Naive thymus-derived CD4-positive, alpha-beta T cell (primary cell): ENCODE results near the gene BTG1. TPM values are rescaled to one million over a fixed set of nuclear protein-coding genes. Genes with fewer than 3 reads are reported as not detected.

ENCODE experiments used
- ATAC-seq: fragments of 150-1000 bp; cut with Tn5 transposase; 2 replicates; pipeline ENCODE4 v1.10.0; 2021; ENCODE audit warnings: mild to moderate bottlenecking, moderate library complexity
- CTCF ChIA-PET: fragments of 350-600 bp; sonication (Branson Sonifier 250); formaldehyde crosslinking; loops from one replicate; lab custom pipeline; 2021; ENCODE audit warnings: antibody characterized with exemption; lab: Charles Lee
- POLR2A ChIA-PET: fragments of 350-600 bp; sonication (Branson Sonifier 250); formaldehyde crosslinking; loops from one replicate; lab custom pipeline; 2021; ENCODE audit warnings: antibody characterized with exemption, inconsistent platforms; lab: Charles Lee
- DNase-seq, 9 donors: peaks; one replicate each; pipeline versions ENCODE4 v3.0.0 to v3.0.0-alpha.2; 2020 to 2022; ENCODE audit warnings: mixed read lengths in 1 of 9
- H3K27ac ChIP-seq: one replicate; pipeline ENCODE4 v1.7.0; 2013; ENCODE audit warnings: mild to moderate bottlenecking, low read depth, low read length, moderate library complexity
- H3K27me3 ChIP-seq, 2 donors: one replicate each; pipeline ENCODE4 v1.7.0; 2013; ENCODE audit warnings: low read length in 2 of 2, mild to moderate bottlenecking in 2 of 2, moderate library complexity in 2 of 2; ENCODE audit not compliant: control insufficient read depth in 2 of 2, insufficient read depth in 2 of 2
- H3K36me3 ChIP-seq, 3 experiments: 1 replicate in 2 of 3; 2 replicates in 1 of 3; pipeline ENCODE4 v1.7.0; 2013; ENCODE audit warnings: low read length in 3 of 3, mild to moderate bottlenecking in 3 of 3, moderate library complexity in 1 of 3; ENCODE audit not compliant: insufficient read depth in 3 of 3, control insufficient read depth in 2 of 3
- H3K4me1 ChIP-seq, 2 donors: one replicate each; pipeline ENCODE4 v1.7.0; 2013; ENCODE audit warnings: low read length in 2 of 2, mild to moderate bottlenecking in 2 of 2, moderate library complexity in 1 of 2; ENCODE audit not compliant: control insufficient read depth in 2 of 2, insufficient read depth in 2 of 2
- H3K4me3 ChIP-seq: 2 replicates; pipeline ENCODE4 v1.7.0; 2013; ENCODE audit warnings: mild to moderate bottlenecking, low read length
- H3K9me3 ChIP-seq, 3 experiments: 1 replicate in 2 of 3; 2 replicates in 1 of 3; pipeline ENCODE4 v1.7.0; 2013; ENCODE audit warnings: low read length in 3 of 3; ENCODE audit not compliant: control insufficient read depth in 2 of 3
- H3K27ac Mint-ChIP-seq, 9 donors: one replicate each; pipeline ENCODE4 v1.8.0; 2020 to 2022; ENCODE audit warnings: mixed read lengths in 9 of 9, mild to moderate bottlenecking in 8 of 9, moderate library complexity in 5 of 9, inconsistent platforms in 2 of 9
- H3K27me3 Mint-ChIP-seq, 5 donors: one replicate each; pipeline ENCODE4 v1.8.0; 2021 to 2022; ENCODE audit warnings: mixed read lengths in 5 of 5, mild to moderate bottlenecking in 1 of 5
- H3K36me3 Mint-ChIP-seq, 5 donors: one replicate each; pipeline ENCODE4 v1.8.0; 2020 to 2022; ENCODE audit warnings: mixed read lengths in 5 of 5, mild to moderate bottlenecking in 3 of 5, inconsistent platforms in 1 of 5
- H3K4me1 Mint-ChIP-seq, 7 donors: one replicate each; pipeline ENCODE4 v1.8.0; 2020 to 2022; ENCODE audit warnings: mixed read lengths in 7 of 7, mild to moderate bottlenecking in 3 of 7, inconsistent platforms in 1 of 7
- H3K4me3 Mint-ChIP-seq, 10 donors: one replicate each; pipeline ENCODE4 v1.8.0; 2020 to 2022; ENCODE audit warnings: mild to moderate bottlenecking in 10 of 10, mixed read lengths in 10 of 10, moderate library complexity in 6 of 10, inconsistent platforms in 2 of 10
- H3K9me3 Mint-ChIP-seq, 11 donors: one replicate each; pipeline ENCODE4 v1.8.0; 2020 to 2022; ENCODE audit warnings: mixed read lengths in 11 of 11, mild to moderate bottlenecking in 4 of 11, inconsistent platforms in 1 of 11, moderate library complexity in 1 of 11
- intact Hi-C, 2 donors: fragments of 100-400 bp; cut with micrococcal nuclease; formaldehyde crosslinking; loops; one replicate each; pipeline ENCODE4 v1.15.1; 2023
- polyA plus RNA-seq, 2 donors: library from polyadenylated mRNA; unstranded; fragments of 300-500 nt; fragmentation: Illumina TruSeq; gene quantifications; one replicate each; pipeline ENCODE4 v1.2.3, GENCODE V29; 2021
- total RNA-seq, 6 experiments: library from RNA in 5 of 6; stranded (reverse) in 5 of 6; gene quantifications; 1 replicate in 5 of 6; 2 replicates in 1 of 6; pipeline ENCODE4 v1.2.3 and lab custom pipeline; 2021 to 2026

BTG1 gene, protein sequence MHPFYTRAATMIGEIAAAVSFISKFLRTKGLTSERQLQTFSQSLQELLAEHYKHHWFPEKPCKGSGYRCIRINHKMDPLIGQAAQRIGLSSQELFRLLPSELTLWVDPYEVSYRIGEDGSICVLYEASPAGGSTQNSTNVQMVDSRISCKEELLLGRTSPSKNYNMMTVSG
- 1,000 to 10,000 TPM in 2 of 5 experiments, 100 to 1,000 TPM in 3; 188 to 1,246 (median 571) TPM for total RNA-seq
- 100 to 1,000 TPM; 479 to 649 TPM for polyA plus RNA-seq
- total RNA-seq (lab: John Stamatoyannopoulos, UW) = 1,483 reads per million, percentile 100 among the genes with 10 or more reads in this experiment

GRCh38 chr12:92145731-92146496 is at the start of gene BTG1:
Gene BTG1, minus strand, starts transcription at chr12:92145846. Its CDS starts 311 bp downstream, at chr12:92145535.
- peaks cover 0 to 17% (median 0%) of the 10 kb centered on the region in 11 donors for H3K9me3 Mint-ChIP-seq
- H3K27ac ChIP-seq = peak within 1 kb of the TSS; percentile 91
- H3K27me3 Mint-ChIP-seq = peaks cover 0 to 4% (median 0%) of the 10 kb centered on the region in 5 donors
- peaks cover 26 to 54% (median 32%) of the 10 kb centered on the region in 3 experiments for H3K36me3 ChIP-seq
- peak; percentile 90 to 100 (median 100) for DNase-seq
- intact Hi-C loops = loop anchor here (1.0 to 10.0 kb wide), 19 partner anchors 13 to 1299 kb away; partner anchors contain the start of gene UBE2N (in 1 of the 2)
- CTCF ChIA-PET = interaction anchor here (0.6 to 5.1 kb wide), 24 partner anchors 8 to 764 kb away, joined by 3 to 30 read pairs (median 4); no protein-coding TSS in a partner anchor
- ATAC-seq = peak; percentile 84
- H3K27ac Mint-ChIP-seq = peak within 1 kb of the TSS; percentile 98 to 100 (median 99)
- peak within 1 kb of the TSS; percentile 94 to 100 (median 98) for H3K4me3 Mint-ChIP-seq
- POLR2A ChIA-PET = interaction anchor here (0.6 to 10.5 kb wide), 132 partner anchors 12 to 785 kb away, joined by 3 to 377 read pairs (median 5); no protein-coding TSS in a partner anchor
- H3K4me3 ChIP-seq = peak within 1 kb of the TSS; percentile 98
- H3K4me1 Mint-ChIP-seq = peaks cover 18 to 34% (median 27%) of the 10 kb centered on the region in 7 donors
- no peaks in the 10 kb centered on the region for H3K27me3 ChIP-seq
- peaks cover 7 to 14% of the 10 kb centered on the region in 2 donors for H3K4me1 ChIP-seq
- peaks cover 32 to 64% (median 59%) of the 10 kb centered on the region in 5 donors for H3K36me3 Mint-ChIP-seq
- H3K9me3 ChIP-seq = no peaks in the 10 kb centered on the region

DNA sequence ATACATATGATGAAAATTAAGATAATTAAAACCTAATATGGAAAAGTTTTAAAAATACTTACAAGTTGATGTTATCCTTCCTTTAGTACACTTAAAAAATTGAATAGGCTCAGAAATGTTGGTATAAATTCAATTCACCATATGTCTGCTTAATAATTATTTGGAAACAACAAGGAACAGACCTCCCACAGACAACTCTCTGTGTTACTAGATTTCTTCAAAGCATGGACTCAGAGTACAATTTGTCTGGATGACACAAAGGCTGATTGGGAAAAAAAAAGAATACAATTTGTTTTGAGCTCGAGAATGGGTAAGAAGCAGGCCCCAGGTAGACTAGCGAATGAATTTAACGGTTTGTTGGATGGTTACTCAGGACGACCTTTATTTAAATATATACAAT is 48.9 kb upstream of the BTG1 start:
- H3K4me1 ChIP-seq = no peaks in the 10 kb centered on the region
- peaks cover 0 to 16% (median 6%) of the 10 kb centered on the region in 5 donors for H3K36me3 Mint-ChIP-seq
- intact Hi-C loops = no loop called here
- no peaks in the 10 kb centered on the region for H3K27me3 Mint-ChIP-seq
- H3K27me3 ChIP-seq = no peaks in the 10 kb centered on the region
- peaks cover 0 to 3% (median 0%) of the 10 kb centered on the region in 3 experiments for H3K9me3 ChIP-seq
- POLR2A ChIA-PET = interaction anchor here (0.7 to 1.0 kb wide), 3 partner anchors 10 to 50 kb away, joined by 3 to 5 read pairs (median 3); no protein-coding TSS in a partner anchor
- H3K27ac Mint-ChIP-seq = no peak overlapping the region
- H3K4me1 Mint-ChIP-seq = peaks cover 0 to 15% (median 11%) of the 10 kb centered on the region in 7 donors
- H3K27ac ChIP-seq = no peak overlapping the region
- no peak for ATAC-seq
- no peaks in the 10 kb centered on the region for H3K36me3 ChIP-seq
- no peak overlapping the region for H3K4me3 Mint-ChIP-seq
- no peak for DNase-seq
- H3K4me3 ChIP-seq = no peak overlapping the region
- CTCF ChIA-PET = no interaction called here
- H3K9me3 Mint-ChIP-seq = peaks cover 0 to 12% (median 5%) of the 10 kb centered on the region in 11 donors

- H3K4me1 ChIP-seq = no peaks in the 10 kb centered on the region
- H3K9me3 Mint-ChIP-seq = peaks cover 0 to 12% (median 5%) of the 10 kb centered on the region in 11 donors
- H3K4me1 Mint-ChIP-seq = peaks cover 0 to 20% (median 15%) of the 10 kb centered on the region in 7 donors
- H3K4me3 ChIP-seq = no peak overlapping the region
- peaks cover 0 to 16% (median 6%) of the 10 kb centered on the region in 5 donors for H3K36me3 Mint-ChIP-seq
- H3K27ac Mint-ChIP-seq = no peak overlapping the region
- no peak overlapping the region for H3K4me3 Mint-ChIP-seq
- no peak for ATAC-seq
- no peak overlapping the region for H3K27ac ChIP-seq
- no peaks in the 10 kb centered on the region for H3K27me3 ChIP-seq
- POLR2A ChIA-PET = no interaction called here
- no peaks in the 10 kb centered on the region for H3K36me3 ChIP-seq
- H3K27me3 Mint-ChIP-seq = no peaks in the 10 kb centered on the region
- no peak for DNase-seq
- intact Hi-C loops = no loop called here
- CTCF ChIA-PET = no interaction called here
- H3K9me3 ChIP-seq = peaks cover 0 to 3% (median 0%) of the 10 kb centered on the region in 3 experiments
Observed at GRCh38 chr12:92193846-92194245, 48.2 kb upstream of the BTG1 start.

DNA sequence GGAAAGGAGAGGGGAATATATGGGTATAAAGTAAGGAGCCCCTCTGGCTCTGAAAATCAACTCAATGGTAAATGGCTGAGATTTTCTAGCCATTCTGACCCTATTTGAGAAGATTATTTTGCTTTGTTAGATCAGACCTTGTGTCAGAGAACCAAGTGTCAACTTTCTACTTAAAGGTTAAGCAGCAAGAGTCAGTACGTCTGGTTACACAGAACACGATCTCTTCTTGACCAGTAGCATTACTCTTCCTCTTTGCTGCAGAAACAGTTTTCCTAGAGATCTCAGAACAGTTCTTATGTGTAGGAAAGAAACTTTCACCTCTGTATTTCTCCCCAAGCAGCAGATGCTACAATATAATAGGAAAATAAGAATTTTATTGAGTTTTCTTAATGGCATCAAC is 47.4 kb upstream of the BTG1 start:
- DNase-seq (no peak), ATAC-seq (no peak)
- Histone ChIP-seq H3K4me1 (no peaks in the 10 kb centered on the region), H3K4me3 (no peak overlapping the region), H3K27me3 (no peaks in the 10 kb centered on the region), H3K9me3 (peaks cover 0 to 3% (median 0%) of the 10 kb centered on the region in 3 experiments), H3K36me3 (no peaks in the 10 kb centered on the region), H3K27ac (no peak overlapping the region)
- POLR2A ChIA-PET = interaction anchor here (0.6 kb wide), 1 partner anchor 46 kb away, joined by 6 read pairs; no protein-coding TSS in a partner anchor
- H3K36me3 Mint-ChIP-seq = peaks cover 0 to 18% (median 6%) of the 10 kb centered on the region in 5 donors
- H3K27me3 Mint-ChIP-seq = no peaks in the 10 kb centered on the region
- H3K27ac Mint-ChIP-seq = no peak overlapping the region
- peaks cover 0 to 21% (median 19%) of the 10 kb centered on the region in 7 donors for H3K4me1 Mint-ChIP-seq
- intact Hi-C loops = no loop called here
- H3K4me3 Mint-ChIP-seq = no peak overlapping the region
- CTCF ChIA-PET = no interaction called here
- peaks cover 0 to 10% (median 5%) of the 10 kb centered on the region in 11 donors for H3K9me3 Mint-ChIP-seq

GRCh38 chr12:92192360-92192759 is 46.7 kb upstream of the BTG1 start:
- no peaks in the 10 kb centered on the region for H3K36me3 ChIP-seq
- DNase-seq = no peak
- intact Hi-C loops = no loop called here
- H3K4me3 ChIP-seq = no peak overlapping the region
- H3K27ac ChIP-seq = no peak overlapping the region
- Mint-ChIP-seq H3K36me3 (peaks cover 0 to 18% (median 6%) of the 10 kb centered on the region in 5 donors), H3K4me3 (peak overlapping the region in 1 of 10 donors; percentile 4), H3K9me3 (peaks cover 0 to 10% (median 5%) of the 10 kb centered on the region in 11 donors), H3K4me1 (peaks cover 2 to 27% (median 20%) of the 10 kb centered on the region in 7 donors), H3K27ac (no peak overlapping the region), H3K27me3 (no peaks in the 10 kb centered on the region)
- H3K4me1 ChIP-seq = no peaks in the 10 kb centered on the region
- no peak for ATAC-seq
- H3K27me3 ChIP-seq = no peaks in the 10 kb centered on the region
- H3K9me3 ChIP-seq = peaks cover 0 to 3% (median 0%) of the 10 kb centered on the region in 3 experiments
- CTCF ChIA-PET = interaction anchor here (0.6 to 0.7 kb wide), 2 partner anchors 64 to 619 kb away, joined by 3 to 6 read pairs; no protein-coding TSS in a partner anchor
- POLR2A ChIA-PET = interaction anchor here (0.6 kb wide), 1 partner anchor 168 kb away, joined by 5 read pairs; no protein-coding TSS in a partner anchor

DNA sequence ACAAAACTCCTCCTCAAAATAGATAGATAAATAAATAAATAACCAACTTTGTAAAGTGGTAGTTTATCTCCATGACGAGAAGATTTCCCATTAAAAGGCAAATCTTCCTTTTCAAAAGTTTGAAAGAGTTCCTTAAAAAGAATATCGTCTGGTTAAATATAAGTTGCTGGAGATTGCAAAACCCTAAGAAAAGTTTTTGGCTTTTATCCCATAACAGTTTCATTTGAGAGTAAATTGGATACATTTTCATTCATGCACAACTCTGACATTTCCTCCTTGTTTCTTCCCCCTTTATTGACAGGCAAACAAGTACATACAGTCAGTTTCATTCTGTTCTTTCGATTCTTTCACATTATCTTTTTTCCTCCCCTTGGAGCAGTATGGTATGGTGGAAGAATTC is 45.4 kb upstream of the BTG1 start:
- H3K9me3 Mint-ChIP-seq = peaks cover 0 to 5% (median 0%) of the 10 kb centered on the region in 11 donors
- ATAC-seq = no peak
- H3K4me1 Mint-ChIP-seq = peaks cover 8 to 40% (median 33%) of the 10 kb centered on the region in 7 donors
- no peaks in the 10 kb centered on the region for H3K27me3 Mint-ChIP-seq
- H3K4me3 Mint-ChIP-seq = no peak overlapping the region
- peaks cover 0 to 6% (median under 1%) of the 10 kb centered on the region in 5 donors for H3K36me3 Mint-ChIP-seq
- H3K9me3 ChIP-seq = no peaks in the 10 kb centered on the region
- CTCF ChIA-PET = no interaction called here
- DNase-seq = no peak
- no peak overlapping the region for H3K27ac ChIP-seq
- H3K4me3 ChIP-seq = no peak overlapping the region
- intact Hi-C loops = no loop called here
- POLR2A ChIA-PET = interaction anchor here (0.7 to 1.6 kb wide), 3 partner anchors 23 to 350 kb away, joined by 3 to 8 read pairs (median 4); partner anchors contain the start of gene BTG1
- no peaks in the 10 kb centered on the region for H3K27me3 ChIP-seq
- no peaks in the 10 kb centered on the region for H3K36me3 ChIP-seq
- no peak overlapping the region for H3K27ac Mint-ChIP-seq
- peaks cover 6 to 10% of the 10 kb centered on the region in 2 donors for H3K4me1 ChIP-seq
